Lower leg skin (tissue), 3 donors: ENCODE results near the gene DDX42.
"Not testable (repeated sequence)": the region's sequence is repeated elsewhere in the genome, so short reads cannot be mapped to it uniquely, and the experiment has no call there.

ENCODE experiments used
- CTCF ChIP-seq, 3 donors: fragments of 450-650 bp; IDR thresholded peaks; one replicate each; pipeline ENCODE4 v1.5.1; 2016; ENCODE audit warnings: antibody characterized with exemption in 3 of 3, mild to moderate bottlenecking in 3 of 3, moderate library complexity in 2 of 3
- POLR2A ChIP-seq, 2 donors: fragments of 450-650 bp; IDR thresholded peaks; one replicate each; pipeline ENCODE4 v1.6.1; 2016 to 2017; ENCODE audit warnings: antibody characterized with exemption in 2 of 2, mild to moderate bottlenecking in 1 of 2, moderate library complexity in 1 of 2

- not testable (repeated sequence) for TF ChIP-seq CTCF, POLR2A (IDR thresholded peaks at IDR 0.05)
Measured at GRCh38 chr17:63843387-63843888, 69.5 kb downstream of the DDX42 start.
